ENCODE results near the gene PSMD10.

PSMD10 gene

GRCh38 chrX:108049649-108050048, 41.7 kb downstream of the PSMD10 start:
- no peaks in the 10 kb centered on the region for H3K4me1 ChIP-seq (ENCODE audit: control insufficient read depth in 1 of 2, insufficient read depth in 2 of 2, low read length in 2 of 2)
- H3K9me3 ChIP-seq (ENCODE audit: control insufficient read depth in 1 of 2, low read length in 2 of 2), result no peaks in the 10 kb centered on the region
- no peak overlapping the region for H3K4me3 ChIP-seq (ENCODE audit: low read depth in 1 of 2, low read length in 2 of 2)
- no peak overlapping the region for H3K27ac ChIP-seq (ENCODE audit: low read depth, low read length)
- H3K9ac ChIP-seq (ENCODE audit: low read depth in 1 of 2, low read length in 2 of 2), result no peak overlapping the region
- no peaks in the 10 kb centered on the region for H3K27me3 ChIP-seq (ENCODE audit: control insufficient read depth in 1 of 2, insufficient read depth in 2 of 2, low read length in 2 of 2)
- H3K36me3 ChIP-seq (ENCODE audit: control insufficient read depth in 1 of 2, insufficient read depth in 2 of 2, low read length in 2 of 2), result no peaks in the 10 kb centered on the region

- Histone ChIP-seq H3K4me3 (ENCODE audit: low read depth in 1 of 2, low read length in 2 of 2) (no peak within 1 kb of the TSS), H3K27me3 (ENCODE audit: control insufficient read depth in 1 of 2, insufficient read depth in 2 of 2, low read length in 2 of 2) (no peaks in the 10 kb centered on the region), H3K36me3 (ENCODE audit: control insufficient read depth in 1 of 2, insufficient read depth in 2 of 2, low read length in 2 of 2) (no peaks in the 10 kb centered on the region), H3K27ac (ENCODE audit: low read depth, low read length) (no peak within 1 kb of the TSS), H3K4me1 (ENCODE audit: control insufficient read depth in 1 of 2, insufficient read depth in 2 of 2, low read length in 2 of 2) (peaks cover 0 to 3% of the 10 kb centered on the region in 2 donors), H3K9ac (ENCODE audit: low read depth in 1 of 2, low read length in 2 of 2) (no peak within 1 kb of the TSS), H3K9me3 (ENCODE audit: control insufficient read depth in 1 of 2, low read length in 2 of 2) (no peaks in the 10 kb centered on the region)
These were observed 46.6 kb downstream of the PSMD10 start, which contains the start of gene VSIG1 for GRCh38 chrX:108044554-108045256. VSIG1 (plus strand) TSS chrX:108045065; CDS start chrX:108045131, 66 bp downstream.

GRCh38 chrX:108036298-108036973, 54.9 kb downstream of the PSMD10 start:
- Histone ChIP-seq H3K9ac (ENCODE audit: low read depth in 1 of 2, low read length in 2 of 2) (no peak overlapping the region), H3K27ac (ENCODE audit: low read depth, low read length) (no peak overlapping the region), H3K9me3 (ENCODE audit: control insufficient read depth in 1 of 2, low read length in 2 of 2) (no peaks in the 10 kb centered on the region), H3K27me3 (ENCODE audit: control insufficient read depth in 1 of 2, insufficient read depth in 2 of 2, low read length in 2 of 2) (no peaks in the 10 kb centered on the region), H3K4me1 (ENCODE audit: control insufficient read depth in 1 of 2, insufficient read depth in 2 of 2, low read length in 2 of 2) (peaks cover 0 to 8% of the 10 kb centered on the region in 2 donors), H3K4me3 (ENCODE audit: low read depth in 1 of 2, low read length in 2 of 2) (no peak overlapping the region), H3K36me3 (ENCODE audit: control insufficient read depth in 1 of 2, insufficient read depth in 2 of 2, low read length in 2 of 2) (no peaks in the 10 kb centered on the region)

GRCh38 chrX:108034725-108035124, 56.6 kb downstream of the PSMD10 start:
- H3K9ac ChIP-seq (ENCODE audit: low read depth in 1 of 2, low read length in 2 of 2), result no peak overlapping the region
- H3K27ac ChIP-seq (ENCODE audit: low read depth, low read length), result no peak overlapping the region
- no peak overlapping the region for H3K4me3 ChIP-seq (ENCODE audit: low read depth in 1 of 2, low read length in 2 of 2)
- H3K27me3 ChIP-seq (ENCODE audit: control insufficient read depth in 1 of 2, insufficient read depth in 2 of 2, low read length in 2 of 2), result no peaks in the 10 kb centered on the region
- no peaks in the 10 kb centered on the region for H3K9me3 ChIP-seq (ENCODE audit: control insufficient read depth in 1 of 2, low read length in 2 of 2)
- H3K36me3 ChIP-seq (ENCODE audit: control insufficient read depth in 1 of 2, insufficient read depth in 2 of 2, low read length in 2 of 2), result no peaks in the 10 kb centered on the region
- peaks cover 0 to 8% of the 10 kb centered on the region in 2 donors for H3K4me1 ChIP-seq (ENCODE audit: control insufficient read depth in 1 of 2, insufficient read depth in 2 of 2, low read length in 2 of 2)
